ENCODE measurements around the gene PCNX2.

PCNX2 gene

DNA sequence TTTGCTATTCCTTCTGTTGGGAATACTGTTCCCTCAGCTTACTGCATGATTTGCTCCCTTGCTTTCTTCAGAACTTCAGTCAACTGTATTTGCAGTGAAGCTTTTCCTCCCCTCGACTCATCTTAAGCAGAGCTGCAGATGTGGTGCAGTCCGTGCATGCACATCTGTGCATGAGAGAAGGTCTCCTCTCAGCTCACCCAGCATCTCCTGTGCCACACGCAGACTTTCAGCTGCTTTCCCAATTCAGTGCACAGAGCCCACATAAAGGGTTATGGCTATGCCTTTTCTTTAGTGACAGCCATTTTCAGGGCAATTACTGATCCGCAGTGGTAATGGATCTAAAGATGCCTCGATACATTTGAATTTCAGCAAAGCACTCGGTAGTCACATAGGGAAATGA, 358.6 kb downstream of the PCNX2 start:
- TF ChIP-seq, protein P1, sequence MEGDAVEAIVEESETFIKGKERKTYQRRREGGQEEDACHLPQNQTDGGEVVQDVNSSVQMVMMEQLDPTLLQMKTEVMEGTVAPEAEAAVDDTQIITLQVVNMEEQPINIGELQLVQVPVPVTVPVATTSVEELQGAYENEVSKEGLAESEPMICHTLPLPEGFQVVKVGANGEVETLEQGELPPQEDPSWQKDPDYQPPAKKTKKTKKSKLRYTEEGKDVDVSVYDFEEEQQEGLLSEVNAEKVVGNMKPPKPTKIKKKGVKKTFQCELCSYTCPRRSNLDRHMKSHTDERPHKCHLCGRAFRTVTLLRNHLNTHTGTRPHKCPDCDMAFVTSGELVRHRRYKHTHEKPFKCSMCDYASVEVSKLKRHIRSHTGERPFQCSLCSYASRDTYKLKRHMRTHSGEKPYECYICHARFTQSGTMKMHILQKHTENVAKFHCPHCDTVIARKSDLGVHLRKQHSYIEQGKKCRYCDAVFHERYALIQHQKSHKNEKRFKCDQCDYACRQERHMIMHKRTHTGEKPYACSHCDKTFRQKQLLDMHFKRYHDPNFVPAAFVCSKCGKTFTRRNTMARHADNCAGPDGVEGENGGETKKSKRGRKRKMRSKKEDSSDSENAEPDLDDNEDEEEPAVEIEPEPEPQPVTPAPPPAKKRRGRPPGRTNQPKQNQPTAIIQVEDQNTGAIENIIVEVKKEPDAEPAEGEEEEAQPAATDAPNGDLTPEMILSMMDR (IDR thresholded peaks at IDR 0.05), result no peak
